ENCODE measurements around the gene FAM184B. TPM values are rescaled to one million over a fixed set of nuclear protein-coding genes. Genes with fewer than 3 reads are reported as not detected.

FAM184B gene
- total RNA-seq, 4 donors from 2014 or later, result 0.14 to 0.75 (median 0.18) TPM

DNA sequence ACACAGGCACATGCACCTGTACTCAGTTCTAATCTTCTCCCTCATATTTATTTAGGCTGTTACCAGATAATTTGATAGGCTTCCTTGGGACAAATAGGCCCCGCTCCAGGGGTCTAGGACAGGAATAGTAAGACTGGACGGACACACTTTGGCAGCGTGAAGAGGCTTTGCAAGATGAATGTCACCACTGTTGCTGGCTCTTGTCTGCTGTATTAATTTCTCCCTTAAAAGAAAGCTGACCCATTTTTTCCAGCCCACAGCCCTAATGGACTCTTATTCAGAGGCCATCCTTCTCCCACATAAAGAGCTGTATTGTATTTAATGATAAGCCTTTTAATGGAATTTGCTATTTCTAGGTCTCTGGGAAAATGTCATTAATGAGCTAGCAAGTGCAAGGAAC, 18.0 kb downstream of the FAM184B start:
- 84% methylated on average over 3 of the region's 3 CpGs; no CpG with 5 or more reads in 1 of the 2 donors for WGBS, 2 donors (ENCODE audit: low coverage in 1 of 2)
- TF ChIP-seq EP300 (IDR thresholded peaks at IDR 0.05; ENCODE audit: low read depth) (no peak), POLR2A (IDR thresholded peaks at IDR 0.05) (no peak), POLR2AphosphoS5 (IDR thresholded peaks at IDR 0.05) (no peak)
- TF ChIP-seq, protein P1, sequence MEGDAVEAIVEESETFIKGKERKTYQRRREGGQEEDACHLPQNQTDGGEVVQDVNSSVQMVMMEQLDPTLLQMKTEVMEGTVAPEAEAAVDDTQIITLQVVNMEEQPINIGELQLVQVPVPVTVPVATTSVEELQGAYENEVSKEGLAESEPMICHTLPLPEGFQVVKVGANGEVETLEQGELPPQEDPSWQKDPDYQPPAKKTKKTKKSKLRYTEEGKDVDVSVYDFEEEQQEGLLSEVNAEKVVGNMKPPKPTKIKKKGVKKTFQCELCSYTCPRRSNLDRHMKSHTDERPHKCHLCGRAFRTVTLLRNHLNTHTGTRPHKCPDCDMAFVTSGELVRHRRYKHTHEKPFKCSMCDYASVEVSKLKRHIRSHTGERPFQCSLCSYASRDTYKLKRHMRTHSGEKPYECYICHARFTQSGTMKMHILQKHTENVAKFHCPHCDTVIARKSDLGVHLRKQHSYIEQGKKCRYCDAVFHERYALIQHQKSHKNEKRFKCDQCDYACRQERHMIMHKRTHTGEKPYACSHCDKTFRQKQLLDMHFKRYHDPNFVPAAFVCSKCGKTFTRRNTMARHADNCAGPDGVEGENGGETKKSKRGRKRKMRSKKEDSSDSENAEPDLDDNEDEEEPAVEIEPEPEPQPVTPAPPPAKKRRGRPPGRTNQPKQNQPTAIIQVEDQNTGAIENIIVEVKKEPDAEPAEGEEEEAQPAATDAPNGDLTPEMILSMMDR (IDR thresholded peaks at IDR 0.05), result no peak
- H3K27ac ChIP-seq, result no peak overlapping the region
- H3K36me3 ChIP-seq, result no peaks in the 10 kb centered on the region
- no peaks in the 10 kb centered on the region for H3K27me3 ChIP-seq
- H3K9me3 ChIP-seq, result no peaks in the 10 kb centered on the region
- no peak overlapping the region for H3K4me3 ChIP-seq
- in situ Hi-C loops (cut with MboI; ENCODE audit: low pct_ligation_motif_present in 1 of 4, low pct_unique_long_range_greater_than_20kb in 1 of 4, low sequenced_read_pairs in 3 of 4), result no loop called here
- no peak for DNase-seq
- intact Hi-C loops (cut with DNase I; ENCODE audit: low total_unique reads), result no loop called here
- no peaks in the 10 kb centered on the region for H3K4me1 ChIP-seq

- no peaks in the 10 kb centered on the region for H3K27me3 ChIP-seq
- H3K4me3 ChIP-seq, result no peak overlapping the region
- no peaks in the 10 kb centered on the region for H3K4me1 ChIP-seq
- 70 to 80% methylated on average over 1 of the region's 1 CpG for WGBS, 2 donors (ENCODE audit: low coverage in 1 of 2)
- intact Hi-C loops (cut with DNase I; ENCODE audit: low total_unique reads), result no loop called here
- DNase-seq, result no peak
- no peaks in the 10 kb centered on the region for H3K9me3 ChIP-seq
- TF ChIP-seq EP300 (IDR thresholded peaks at IDR 0.05; ENCODE audit: low read depth) (no peak), POLR2AphosphoS5 (IDR thresholded peaks at IDR 0.05) (no peak), POLR2A (IDR thresholded peaks at IDR 0.05) (no peak)
- TF ChIP-seq, protein P1 (IDR thresholded peaks at IDR 0.05), result no peak
- no peak overlapping the region for H3K27ac ChIP-seq
- in situ Hi-C loops (cut with MboI; ENCODE audit: low pct_ligation_motif_present in 1 of 4, low pct_unique_long_range_greater_than_20kb in 1 of 4, low sequenced_read_pairs in 3 of 4), result no loop called here
- no peaks in the 10 kb centered on the region for H3K36me3 ChIP-seq
Measured at GRCh38 chr4:17762726-17763125, 18.7 kb downstream of the FAM184B start.

- TF ChIP-seq, protein P1 (IDR thresholded peaks at IDR 0.05), result no peak
- TF ChIP-seq POLR2A (IDR thresholded peaks at IDR 0.05) (no peak), POLR2AphosphoS5 (IDR thresholded peaks at IDR 0.05) (no peak), EP300 (IDR thresholded peaks at IDR 0.05; ENCODE audit: low read depth) (no peak)
- H3K4me1 ChIP-seq, result no peaks in the 10 kb centered on the region
- H3K36me3 ChIP-seq, result no peaks in the 10 kb centered on the region
- in situ Hi-C loops (cut with MboI; ENCODE audit: low pct_ligation_motif_present in 1 of 4, low pct_unique_long_range_greater_than_20kb in 1 of 4, low sequenced_read_pairs in 3 of 4) (no loop called here), intact Hi-C loops (cut with DNase I; ENCODE audit: low total_unique reads) (no loop called here)
- no peaks in the 10 kb centered on the region for H3K9me3 ChIP-seq
- no peak for DNase-seq
- H3K27ac ChIP-seq, result no peak overlapping the region
- no peak overlapping the region for H3K4me3 ChIP-seq
- no peaks in the 10 kb centered on the region for H3K27me3 ChIP-seq
- 69 to 80% methylated on average over 1 of the region's 1 CpG for WGBS, 2 donors (ENCODE audit: low coverage in 1 of 2)
Measured at GRCh38 chr4:17761062-17761461, 20.4 kb downstream of the FAM184B start.

DNA sequence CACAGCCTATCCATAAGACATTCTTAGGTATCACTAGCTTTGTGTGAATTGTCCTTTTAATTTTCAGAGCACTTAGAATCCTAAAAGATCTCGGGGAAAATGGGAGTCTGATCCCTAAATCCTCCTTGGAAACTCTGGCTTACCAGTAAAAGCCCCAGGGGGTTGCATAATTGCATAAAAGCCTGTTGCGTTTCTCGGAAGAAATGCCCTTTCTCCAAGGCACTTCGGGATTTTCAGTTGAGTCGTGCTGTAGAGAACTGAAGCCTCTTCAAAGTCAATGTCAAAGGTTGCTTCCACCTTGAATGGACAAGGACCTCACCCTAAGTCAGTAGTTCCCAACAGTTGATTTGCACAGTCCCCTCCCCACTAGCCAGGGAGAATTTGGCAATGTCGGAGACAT, 20.8 kb downstream of the FAM184B start:
- no peaks in the 10 kb centered on the region for H3K9me3 ChIP-seq
- H3K27ac ChIP-seq, result no peak overlapping the region
- no peaks in the 10 kb centered on the region for H3K36me3 ChIP-seq
- TF ChIP-seq, protein P1 (IDR thresholded peaks at IDR 0.05), result no peak
- TF ChIP-seq POLR2AphosphoS5 (IDR thresholded peaks at IDR 0.05) (no peak), EP300 (IDR thresholded peaks at IDR 0.05; ENCODE audit: low read depth) (no peak)
- DNase-seq, result no peak
- no peaks in the 10 kb centered on the region for H3K27me3 ChIP-seq
- intact Hi-C loops (cut with DNase I; ENCODE audit: low total_unique reads), result no loop called here
- H3K4me1 ChIP-seq, result no peaks in the 10 kb centered on the region
- no peak overlapping the region for H3K4me3 ChIP-seq
- in situ Hi-C loops (cut with MboI; ENCODE audit: low pct_ligation_motif_present in 1 of 4, low pct_unique_long_range_greater_than_20kb in 1 of 4, low sequenced_read_pairs in 3 of 4), result no loop called here
- 81 to 84% methylated on average over 6 of the region's 6 CpGs for WGBS, 2 donors (ENCODE audit: low coverage in 1 of 2)

Data from transverse colon (tissue), 4 donors.